Pancreas (tissue), 10 donors: ENCODE results near the gene HIPK2. TPM values are rescaled to one million over a fixed set of nuclear protein-coding genes. Genes with fewer than 3 reads are reported as not detected.
A peak's percentile ranks its signal among the peaks of the same experiment; 100 is the strongest.

Experiments
- ATAC-seq, 4 donors: fragments of 200-7000 bp; cut with Tn5 transposase; one replicate each; pipeline versions ENCODE4 v1.8.0 to v1.9.1; 2020; ENCODE audit warnings: mild to moderate bottlenecking in 4 of 4, moderate library complexity in 4 of 4
- DNase-seq, 6 donors: peaks; one replicate each; pipeline ENCODE4 v3.0.0-alpha.2; 2020
- FAIRE-seq: peaks from 2 replicates; lab custom pipeline; 2012; peaks lifted over from hg19 to GRCh38; lab: Jason Lieb, UNC
- H3K27ac ChIP-seq, 4 donors: fragments of 200-600 bp; sonication (generic); 1 replicate in 3 of 4; 2 replicates in 1 of 4; pipeline versions ENCODE4 v1.5.0 to v1.8.0; 2020
- H3K27me3 ChIP-seq, 4 donors: fragments of 200-600 bp; one replicate each; pipeline ENCODE4 v1.8.0; 2021
- H3K36me3 ChIP-seq, 3 donors: fragments of 200-600 bp; sonication (generic) in 1 of 3; one replicate each; pipeline versions ENCODE4 v1.5.0 to v1.8.0; 2020 to 2021
- H3K4me1 ChIP-seq, 3 donors: fragments of 200-600 bp; one replicate each; pipeline ENCODE4 v1.8.0; 2021
- H3K4me3 ChIP-seq, 4 donors: fragments of 200-600 bp; sonication (generic) in 2 of 4; one replicate each; pipeline versions ENCODE4 v1.5.0 to v1.8.0; 2020 to 2021
- H3K9me3 ChIP-seq, 4 donors: fragments of 200-600 bp; one replicate each; pipeline ENCODE4 v1.8.0; 2021
- WGBS, 2 donors: extraction: QIAGEN DNeasy Blood & Tissue Kit; methylation state at CpG; one replicate each; pipeline ENCODE4 v1.1.7; 2013; 5-methylcytosine and 5-hydroxymethylcytosine counted together
- intact Hi-C, 3 donors: fragments of 100-400 bp; cut with DNase I; formaldehyde crosslinking; loops; one replicate each; pipeline versions ENCODE4 v1.11.1 to v1.14.2; 2022
- polyA plus RNA-seq, 2 donors: library from polyadenylated mRNA; stranded (reverse); fragments of 200-250 nt; gene quantifications; one replicate each; pipeline ENCODE4 v1.2.3, GENCODE V29; 2013
- total RNA-seq, 6 donors: library from RNA; stranded (reverse); fragmentation: NEBNext Ultra II Directional in 4 of 6; extraction: Animal tissue kit (Norgen Biotek cat#: 25700) in 4 of 6; gene quantifications; one replicate each; pipeline versions ENCODE4 v1.2.1 to v1.2.4, GENCODE V29; 2021 to 2023
- TF ChIP-seq, protein P1 (sequence below), 4 donors: fragments of 200-600 bp; sonication (generic) in 3 of 4; IDR thresholded peaks; one replicate each; pipeline versions ENCODE4 v1.5.0 to v1.8.0; 2021; ENCODE audit warnings: antibody characterized with exemption in 4 of 4
- donor health status: healthy with polysubstance abuse.
- donor health status: DM: no; HTN: no; CAD: no; lungs with moderate emphysema.
- donor health status: DM: no; HTN: no; CAD: no.
- donor health status: control.
- donor health status: control.
- donor health status: Bipolar disorder and iron deficiency.
- donor health status: DM: yes; HTN: yes; CAD: no.
- donor health status: DM: no; HTN: no; CAD: no.
- donor health status: DM: no; HTN: no; CAD: no.
- donor health status: DM: yes; HTN: yes; CAD: no.

Gene HIPK2
- total and polyA plus RNA-seq, 8 donors: 6.7 to 49.0 (median 24.7) TPM

DNA sequence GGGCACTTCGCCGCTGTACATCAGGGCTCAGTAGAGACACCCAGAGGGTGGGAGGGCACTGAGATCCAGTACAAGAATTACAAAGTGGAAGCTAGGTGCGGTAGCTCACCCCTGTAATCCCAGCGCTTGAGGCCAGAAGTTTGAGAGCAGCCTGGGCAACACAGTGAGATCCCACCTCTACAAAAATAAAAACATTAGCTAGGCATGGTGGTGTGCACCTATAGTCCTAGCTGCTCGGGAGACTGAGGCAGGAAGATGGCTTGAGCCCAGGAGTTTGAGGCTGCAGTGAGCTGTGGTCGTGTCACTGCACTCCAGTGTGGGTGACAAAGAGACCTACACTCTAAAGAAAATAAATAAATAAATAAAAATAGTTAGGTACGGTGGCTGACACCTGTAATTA is 190.3 kb downstream of the HIPK2 start:
- no peak for FAIRE-seq
- Histone ChIP-seq H3K27me3 (no peaks in the 10 kb centered on the region), H3K9me3 (no peaks in the 10 kb centered on the region), H3K27ac (no peak overlapping the region), H3K4me1 (no peaks in the 10 kb centered on the region), H3K4me3 (no peak overlapping the region), H3K36me3 (peaks cover 0 to 36% (median 0%) of the 10 kb centered on the region in 3 donors)
- ATAC-seq: no peak
- no peak for DNase-seq
- 97 to 98% methylated on average over 7 of the region's 7 CpGs for WGBS, 2 donors
- intact Hi-C loops: no loop called here
- TF ChIP-seq, protein P1, sequence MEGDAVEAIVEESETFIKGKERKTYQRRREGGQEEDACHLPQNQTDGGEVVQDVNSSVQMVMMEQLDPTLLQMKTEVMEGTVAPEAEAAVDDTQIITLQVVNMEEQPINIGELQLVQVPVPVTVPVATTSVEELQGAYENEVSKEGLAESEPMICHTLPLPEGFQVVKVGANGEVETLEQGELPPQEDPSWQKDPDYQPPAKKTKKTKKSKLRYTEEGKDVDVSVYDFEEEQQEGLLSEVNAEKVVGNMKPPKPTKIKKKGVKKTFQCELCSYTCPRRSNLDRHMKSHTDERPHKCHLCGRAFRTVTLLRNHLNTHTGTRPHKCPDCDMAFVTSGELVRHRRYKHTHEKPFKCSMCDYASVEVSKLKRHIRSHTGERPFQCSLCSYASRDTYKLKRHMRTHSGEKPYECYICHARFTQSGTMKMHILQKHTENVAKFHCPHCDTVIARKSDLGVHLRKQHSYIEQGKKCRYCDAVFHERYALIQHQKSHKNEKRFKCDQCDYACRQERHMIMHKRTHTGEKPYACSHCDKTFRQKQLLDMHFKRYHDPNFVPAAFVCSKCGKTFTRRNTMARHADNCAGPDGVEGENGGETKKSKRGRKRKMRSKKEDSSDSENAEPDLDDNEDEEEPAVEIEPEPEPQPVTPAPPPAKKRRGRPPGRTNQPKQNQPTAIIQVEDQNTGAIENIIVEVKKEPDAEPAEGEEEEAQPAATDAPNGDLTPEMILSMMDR (IDR thresholded peaks at IDR 0.05): no peak

DNA sequence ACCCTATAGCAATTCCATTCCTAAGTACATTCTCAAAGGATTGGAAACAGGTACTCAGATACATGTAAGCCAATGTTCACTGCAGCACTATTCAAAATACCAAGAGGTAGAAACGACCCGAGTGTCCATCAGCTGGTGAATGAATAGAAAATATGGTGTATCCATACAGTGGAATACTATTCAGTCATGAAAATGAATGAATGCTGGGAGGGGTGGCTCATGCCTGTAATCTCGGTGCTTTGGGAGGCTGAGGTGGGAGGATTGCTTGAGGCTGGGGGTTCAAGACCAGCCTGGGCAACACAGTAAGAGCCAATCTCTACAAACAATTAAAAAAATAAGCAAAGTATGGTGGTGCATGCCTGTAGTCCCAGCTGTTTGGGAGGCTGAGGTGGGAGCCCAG is 191.5 kb downstream of the HIPK2 start:
- ATAC-seq (no peak), FAIRE-seq (no peak), DNase-seq (no peak)
- intact Hi-C loops: no loop called here
- Histone ChIP-seq H3K9me3 (no peaks in the 10 kb centered on the region), H3K27me3 (no peaks in the 10 kb centered on the region), H3K27ac (no peak overlapping the region), H3K4me3 (no peak overlapping the region), H3K36me3 (peaks cover 0 to 43% (median 0%) of the 10 kb centered on the region in 3 donors), H3K4me1 (no peaks in the 10 kb centered on the region)
- 93 to 94% methylated on average over 3 of the region's 3 CpGs for WGBS, 2 donors
- TF ChIP-seq, protein P1 (IDR thresholded peaks at IDR 0.05): no peak

DNA sequence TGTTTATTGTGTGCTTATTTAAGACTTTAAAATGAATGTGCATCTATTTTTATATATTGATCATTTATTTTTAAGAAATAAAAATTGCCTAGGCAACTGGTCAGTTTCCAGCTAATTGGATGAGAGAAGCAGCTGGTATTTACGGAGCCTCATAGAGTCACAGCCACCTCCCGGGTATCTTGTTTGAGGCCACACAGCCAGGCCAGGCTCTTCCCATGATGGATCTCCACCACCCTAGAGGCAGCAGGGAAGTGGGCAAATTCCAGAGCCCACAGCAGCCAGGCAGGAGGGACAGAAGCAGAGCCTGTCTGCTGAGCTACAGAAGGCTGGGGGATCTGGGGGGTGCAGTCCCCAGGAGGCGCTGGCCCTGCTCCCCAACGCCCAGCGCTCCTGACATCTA is 192.8 kb downstream of the HIPK2 start:
- TF ChIP-seq, protein P1 (IDR thresholded peaks at IDR 0.05): no peak
- intact Hi-C loops: no loop called here
- H3K9me3 ChIP-seq: no peaks in the 10 kb centered on the region
- no peaks in the 10 kb centered on the region for H3K4me1 ChIP-seq
- peak in 1 of 4 donors; percentile 11 for ATAC-seq
- no peak for FAIRE-seq
- H3K36me3 ChIP-seq: peaks cover 0 to 46% (median 0%) of the 10 kb centered on the region in 3 donors
- DNase-seq: no peak
- no peak overlapping the region for H3K27ac ChIP-seq
- 79 to 84% methylated on average over 5 of the region's 5 CpGs for WGBS, 2 donors
- H3K27me3 ChIP-seq: no peaks in the 10 kb centered on the region
- no peak overlapping the region for H3K4me3 ChIP-seq

DNA sequence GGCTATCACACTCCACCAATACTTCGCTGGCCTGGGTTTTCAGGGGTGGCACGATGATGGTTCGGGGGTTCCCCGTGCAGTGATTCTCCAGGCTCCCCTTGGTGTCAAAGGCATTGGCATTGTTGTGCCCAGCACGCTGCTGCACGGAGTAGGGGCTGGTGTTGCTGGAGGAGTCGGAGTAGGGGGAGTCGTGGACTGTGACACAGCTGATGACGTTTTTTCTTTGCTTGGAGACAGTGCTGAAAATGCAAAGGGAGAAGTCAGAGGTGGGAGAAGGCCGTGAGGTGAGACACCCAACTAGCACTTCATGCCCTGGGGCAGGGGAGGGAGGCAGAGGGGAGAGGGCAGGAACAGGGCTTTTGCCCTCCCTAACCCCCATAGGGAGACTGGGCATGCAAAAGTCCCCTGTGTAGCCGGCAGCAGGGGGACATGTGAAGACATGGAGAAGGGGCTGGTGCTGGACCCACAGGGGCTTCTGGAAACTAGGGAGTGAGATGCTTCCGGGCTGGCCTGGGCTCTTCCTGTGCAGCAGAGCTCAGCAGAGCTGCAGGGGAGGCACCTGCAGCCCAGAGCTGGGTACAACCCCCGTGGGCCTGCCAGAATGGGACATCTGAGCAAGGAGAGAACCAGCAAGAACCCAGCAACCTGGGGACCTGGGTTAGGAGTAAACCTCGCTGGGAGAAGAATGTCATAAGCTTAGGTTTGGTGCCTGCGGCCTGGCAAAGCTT is 193.8 kb downstream of the HIPK2 start:
- Histone ChIP-seq H3K4me3 (no peak overlapping the region), H3K36me3 (peaks cover 0 to 49% (median 0%) of the 10 kb centered on the region in 3 donors), H3K27ac (no peak overlapping the region), H3K9me3 (no peaks in the 10 kb centered on the region), H3K27me3 (no peaks in the 10 kb centered on the region), H3K4me1 (no peaks in the 10 kb centered on the region)
- TF ChIP-seq, protein P1 (IDR thresholded peaks at IDR 0.05): no peak
- WGBS, 2 donors: 92 to 93% methylated on average over 15 of the region's 15 CpGs
- intact Hi-C loops: no loop called here
- FAIRE-seq: no peak
- no peak for DNase-seq
- no peak for ATAC-seq

DNA sequence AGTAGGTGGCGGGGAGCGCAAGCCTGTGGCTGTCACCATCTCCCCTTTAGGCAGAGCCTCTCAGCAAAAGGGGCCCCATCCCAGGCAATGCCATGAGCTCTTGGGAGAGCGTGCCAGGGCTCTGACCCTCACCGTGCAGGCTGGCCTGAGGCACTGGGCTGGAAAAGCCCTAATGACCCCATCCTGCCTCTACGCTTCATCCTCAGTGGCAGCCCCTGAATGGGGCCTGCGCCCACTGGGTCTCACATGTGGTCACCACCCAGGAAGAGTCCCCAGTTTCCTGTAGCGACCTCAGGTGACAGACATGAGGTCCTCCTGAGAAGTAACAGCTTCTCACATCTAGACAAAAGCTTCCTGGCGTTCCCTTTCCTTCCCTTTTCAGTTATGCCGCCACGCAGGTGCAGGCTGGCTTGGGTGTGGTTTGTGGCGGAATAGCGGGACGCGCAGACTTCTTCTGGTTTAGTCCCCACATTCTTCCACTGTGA is 195.1 kb downstream of the HIPK2 start:
- WGBS, 2 donors: 93 to 95% methylated on average over 14 of the region's 14 CpGs
- intact Hi-C loops: no loop called here
- Histone ChIP-seq H3K27ac (no peak overlapping the region), H3K9me3 (no peaks in the 10 kb centered on the region), H3K4me3 (no peak overlapping the region), H3K4me1 (no peaks in the 10 kb centered on the region), H3K27me3 (no peaks in the 10 kb centered on the region), H3K36me3 (peaks cover 0 to 49% (median 0%) of the 10 kb centered on the region in 3 donors)
- FAIRE-seq (no peak), ATAC-seq (no peak), DNase-seq (no peak)
- TF ChIP-seq, protein P1 (IDR thresholded peaks at IDR 0.05): no peak
